Panc1 (cell line): ENCODE data around the gene IL16.

Experiments
- CTCF ChIP-seq: fragments of 450-650 bp; IDR thresholded peaks from 2 replicates; pipeline ENCODE4 v1.5.1; 2017; ENCODE audit warnings: mild to moderate bottlenecking
- POLR2AphosphoS5 ChIP-seq: IDR thresholded peaks from 2 replicates; pipeline ENCODE4 v1.6.1; 2012; ENCODE audit warnings: mild to moderate bottlenecking, low read depth, low read length, moderate library complexity
- TCF7L2 ChIP-seq: IDR thresholded peaks from 2 replicates; pipeline ENCODE4 v1.6.1; 2011; ENCODE audit warnings: mild to moderate bottlenecking, low read depth, low read length, inconsistent platforms

GRCh38 chr15:81157939-81158223 lies 38.8 kb upstream of the IL16 start:
- no peak for TF ChIP-seq CTCF
- TF ChIP-seq POLR2AphosphoS5: no peak
- TF ChIP-seq TCF7L2: no peak
